WTC11 (cell line): Measurements from ENCODE around the gene CCL4.

Source experiments
- ATF2 ChIP-seq: sonication (generic); formaldehyde crosslinking; IDR thresholded peaks from 2 replicates; pipeline ENCODE4 v1.8.1; 2022; ENCODE audit warnings: low read depth, missing genetic modification reagents, borderline replicate concordance
- CREB1 ChIP-seq: sonication (generic); formaldehyde crosslinking; IDR thresholded peaks from 2 replicates; pipeline ENCODE4 v1.8.0; 2023; ENCODE audit warnings: mild to moderate bottlenecking, missing genetic modification reagents
- CTCF ChIP-seq: fragments of 200-600 bp; IDR thresholded peaks from 2 replicates; pipeline ENCODE4 v1.8.0; 2022; ENCODE audit warnings: antibody characterized with exemption
- GABPB1 ChIP-seq: sonication (generic); formaldehyde crosslinking; IDR thresholded peaks from 2 replicates; pipeline ENCODE4 v1.8.1; 2023; ENCODE audit warnings: mild to moderate bottlenecking, missing genetic modification reagents
- IRF2 ChIP-seq: sonication (generic); formaldehyde crosslinking; IDR thresholded peaks from 2 replicates; pipeline ENCODE4 v1.8.0; 2022; ENCODE audit warnings: low read depth, missing genetic modification reagents, borderline replicate concordance
- KAT7 ChIP-seq: sonication (generic); formaldehyde crosslinking; IDR thresholded peaks from 2 replicates; pipeline ENCODE4 v1.8.1; 2023; ENCODE audit warnings: missing genetic modification reagents, mild to moderate bottlenecking, borderline replicate concordance
- NR2C2 ChIP-seq: sonication (generic); formaldehyde crosslinking; IDR thresholded peaks from 2 replicates; pipeline ENCODE4 v1.8.0; 2022; ENCODE audit warnings: mild to moderate bottlenecking, missing genetic modification reagents
- SP1 ChIP-seq: sonication (generic); formaldehyde crosslinking; conservative IDR thresholded peaks from 2 replicates; pipeline ENCODE4 v1.8.1; 2022; ENCODE audit warnings: missing genetic modification reagents
- TEAD4 ChIP-seq: sonication (generic); formaldehyde crosslinking; IDR thresholded peaks from 2 replicates; pipeline ENCODE4 v1.8.0; 2022; ENCODE audit warnings: mild to moderate bottlenecking, missing genetic modification reagents
- USF2 ChIP-seq: sonication (generic); formaldehyde crosslinking; IDR thresholded peaks from 2 replicates; pipeline ENCODE4 v1.8.1; 2023; ENCODE audit warnings: mild to moderate bottlenecking, missing genetic modification reagents, moderate library complexity
- TF ChIP-seq, protein P1 (sequence below): sonication (generic); formaldehyde crosslinking; IDR thresholded peaks from 2 replicates; pipeline ENCODE4 v1.8.0; 2022; ENCODE audit warnings: mild to moderate bottlenecking, missing genetic modification reagents

DNA sequence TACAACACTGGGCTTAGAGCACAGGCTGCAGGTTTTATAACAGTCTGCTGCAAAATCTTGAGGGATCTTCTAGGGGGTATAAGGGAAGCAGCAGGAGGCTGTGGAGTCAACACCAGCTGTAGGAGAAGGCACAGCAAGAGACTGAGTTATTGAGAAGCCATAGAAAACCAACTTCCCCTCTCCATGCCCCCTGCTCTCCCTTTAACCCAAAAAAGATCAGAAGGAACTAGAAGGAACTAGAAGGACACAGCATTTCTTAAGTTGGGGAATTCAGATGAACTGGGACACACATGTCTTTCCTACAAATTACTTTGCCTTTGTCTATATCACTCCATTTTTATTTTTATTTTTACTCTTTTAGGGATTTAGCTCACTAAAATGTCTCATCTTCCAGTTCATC, 45.7 kb upstream of the CCL4 start:
- no peak for TF ChIP-seq TEAD4 (CRISPR knock-in tag)
- no peak for TF ChIP-seq IRF2 (CRISPR knock-in tag)
- no peak for TF ChIP-seq CREB1 (CRISPR knock-in tag)
- no peak for TF ChIP-seq CTCF
- no peak for TF ChIP-seq USF2
- no peak for TF ChIP-seq NR2C2 (CRISPR knock-in tag)
- no peak for TF ChIP-seq GABPB1
- TF ChIP-seq, protein P1, sequence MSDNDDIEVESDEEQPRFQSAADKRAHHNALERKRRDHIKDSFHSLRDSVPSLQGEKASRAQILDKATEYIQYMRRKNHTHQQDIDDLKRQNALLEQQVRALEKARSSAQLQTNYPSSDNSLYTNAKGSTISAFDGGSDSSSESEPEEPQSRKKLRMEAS (CRISPR knock-in tag): no peak
- no peak for TF ChIP-seq KAT7 (CRISPR knock-in tag)
- no peak for TF ChIP-seq SP1
- no peak for TF ChIP-seq ATF2 (CRISPR knock-in tag)
